ENCODE measurements around the gene ODF4.
"Not testable (repeated sequence)": the region's sequence is repeated elsewhere in the genome, so short reads cannot be mapped to it uniquely, and the experiment has no call there.

ODF4 gene

DNA sequence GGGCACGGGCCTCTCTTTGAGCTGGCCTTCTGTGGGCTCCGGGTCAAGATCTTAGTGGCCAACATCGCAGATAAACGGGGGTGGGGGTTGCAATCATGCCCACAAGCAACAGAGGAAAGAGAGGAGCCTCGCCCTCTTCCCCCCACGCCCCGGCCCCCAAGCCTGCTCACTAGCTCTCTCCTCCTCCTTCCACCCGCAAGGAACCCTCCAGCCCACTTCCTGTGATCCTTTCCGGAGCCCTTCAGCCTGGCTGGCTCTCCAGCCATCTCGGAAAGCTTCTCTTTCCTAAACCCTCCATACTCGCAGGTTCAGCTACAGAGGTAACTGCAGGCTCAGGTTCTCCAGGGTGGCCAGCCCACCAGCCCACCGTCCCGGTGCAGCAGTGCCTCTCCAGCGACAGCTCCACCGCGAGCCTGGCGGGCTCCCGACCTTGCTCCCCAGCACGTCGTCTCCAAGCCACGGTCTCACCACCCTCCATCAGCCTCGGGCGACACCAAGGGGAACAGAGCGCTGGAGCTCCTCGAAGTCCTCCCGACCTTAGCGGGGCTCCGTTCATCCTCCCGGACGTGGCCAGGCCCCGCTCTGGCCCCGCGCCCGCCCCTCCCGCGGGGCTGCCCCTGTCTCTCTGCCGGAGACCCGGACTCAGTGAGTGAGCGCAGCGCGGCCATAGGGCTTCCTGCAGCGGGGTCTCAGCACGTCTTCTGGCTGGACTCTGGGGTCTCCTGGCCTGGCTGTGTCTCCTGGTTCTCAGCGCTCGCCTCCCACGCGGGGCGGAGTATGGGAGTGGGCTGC is 12.9 kb upstream of the ODF4 start:
- DNase-seq: no peak

DNA sequence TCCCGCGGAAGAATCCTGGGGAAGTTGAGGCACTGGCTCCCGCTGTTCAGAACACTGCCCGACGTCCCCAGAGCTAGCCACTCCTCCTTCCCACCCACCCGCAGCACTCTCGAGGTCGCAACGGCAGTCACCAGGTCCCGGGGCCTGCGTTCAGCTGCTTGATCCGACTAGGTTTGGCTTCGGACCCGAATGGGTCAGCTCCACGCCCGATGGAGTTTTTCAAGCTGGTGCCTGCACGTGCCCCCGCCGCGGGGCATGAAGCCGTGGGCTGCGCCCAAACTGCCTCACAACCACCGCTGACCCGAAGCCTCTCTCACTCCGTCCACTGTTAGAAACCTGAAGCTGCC is 12.4 kb upstream of the ODF4 start:
- no peak for DNase-seq

DNA sequence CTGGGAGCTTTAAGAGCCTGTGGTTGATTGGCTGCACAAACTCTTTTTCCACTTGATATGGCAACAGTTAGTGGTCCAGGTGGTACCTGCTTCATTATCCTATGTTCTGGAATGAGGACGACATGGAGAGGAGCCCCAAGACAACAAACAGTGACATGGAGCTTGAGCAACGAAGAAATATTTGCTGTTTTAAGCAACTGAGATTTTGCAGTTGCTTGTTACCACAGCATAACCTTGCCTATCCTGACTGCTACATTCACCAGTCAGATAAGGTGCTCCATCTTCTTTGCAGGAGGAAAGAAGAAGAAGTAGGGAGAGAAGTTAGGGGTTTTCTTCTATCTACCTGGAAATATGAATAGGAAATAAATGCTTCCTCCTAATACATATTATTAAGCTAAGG is 7.5 kb upstream of the ODF4 start:
- DNase-seq: no peak

DNA sequence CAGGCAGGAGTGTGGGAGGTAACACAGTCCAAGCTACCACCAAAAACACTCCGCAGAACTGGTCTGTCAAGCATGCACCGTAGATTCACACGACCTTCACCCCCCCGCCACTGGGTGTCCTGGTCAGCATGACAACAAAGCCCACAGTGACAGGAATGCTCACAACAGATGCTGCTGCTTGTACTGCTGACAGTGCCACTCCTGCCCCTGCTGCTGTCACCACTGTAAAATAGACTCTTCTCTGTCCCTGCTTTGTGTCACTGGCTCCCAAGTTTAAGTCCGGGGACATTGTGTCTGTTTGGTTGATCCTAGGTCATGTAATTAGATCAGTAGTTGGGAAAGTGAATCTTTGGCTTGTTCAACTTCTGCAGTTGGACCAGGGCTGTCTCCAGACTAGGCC is 7.0 kb upstream of the ODF4 start:
- no peak for DNase-seq

DNA sequence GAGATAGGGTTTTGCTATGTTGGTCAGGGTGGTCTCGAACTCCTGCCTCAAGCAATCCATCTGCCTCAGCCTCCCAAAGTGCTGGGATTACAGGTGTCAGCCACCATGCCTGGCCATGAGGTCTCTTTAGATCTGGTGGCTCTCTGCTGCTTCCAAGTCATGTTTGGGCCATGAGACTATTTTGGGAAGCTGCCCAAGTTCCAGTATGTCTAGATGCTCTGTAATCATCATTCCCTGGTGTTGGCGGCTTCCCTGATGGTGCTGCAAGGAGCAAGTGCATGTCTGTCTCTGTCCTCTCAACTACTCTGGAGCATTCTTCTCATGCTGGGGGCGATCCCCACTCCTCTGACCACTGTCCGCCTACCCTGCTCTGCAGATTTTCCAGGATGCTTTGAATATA is 6.4 kb upstream of the ODF4 start:
- no peak for DNase-seq

DNA sequence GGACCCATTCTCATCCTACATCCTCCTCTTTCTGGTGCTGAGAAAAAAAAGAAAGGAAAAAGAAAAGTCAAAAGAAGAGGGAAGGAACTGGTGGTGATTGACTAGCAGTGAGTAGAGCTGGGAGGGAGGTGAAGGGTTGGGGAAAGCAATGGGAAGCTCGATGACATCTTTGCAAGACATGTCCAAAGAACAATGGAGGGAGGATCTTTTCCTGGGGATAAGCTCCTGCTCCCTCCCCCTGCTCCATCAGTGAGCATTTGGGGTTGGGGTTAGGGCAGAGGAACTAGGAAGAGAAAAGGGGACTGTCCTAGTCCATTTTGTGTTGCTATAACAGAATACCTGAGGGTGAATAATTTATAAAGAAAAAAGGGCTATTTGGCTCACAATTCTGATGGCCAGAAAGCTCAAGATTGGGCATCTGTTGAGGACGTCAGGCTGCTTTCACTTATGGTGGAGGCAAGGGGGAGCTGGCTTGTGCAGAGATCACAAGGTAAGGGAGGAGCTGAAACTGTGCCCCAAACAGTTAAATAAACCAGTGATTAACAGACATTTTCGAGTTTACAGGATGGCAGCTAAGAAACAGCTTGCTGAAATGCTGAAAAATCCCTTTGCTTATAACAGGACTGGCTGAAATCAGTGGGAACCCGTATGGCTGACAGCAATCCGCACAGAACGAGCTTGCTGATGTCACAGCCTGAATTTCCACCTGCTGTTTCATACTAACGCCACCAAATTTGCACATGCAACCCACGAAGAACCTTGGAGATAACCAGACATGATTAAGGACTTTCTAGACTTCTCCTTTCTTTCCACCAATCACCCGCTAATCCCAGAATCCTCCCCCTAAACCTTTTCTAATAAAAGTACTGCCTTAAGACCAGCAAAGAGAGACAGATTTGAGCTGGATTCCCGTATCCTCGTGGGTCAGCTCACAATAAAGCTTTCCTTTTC is 1.6 kb upstream of the ODF4 start:
- no peak for DNase-seq

DNA sequence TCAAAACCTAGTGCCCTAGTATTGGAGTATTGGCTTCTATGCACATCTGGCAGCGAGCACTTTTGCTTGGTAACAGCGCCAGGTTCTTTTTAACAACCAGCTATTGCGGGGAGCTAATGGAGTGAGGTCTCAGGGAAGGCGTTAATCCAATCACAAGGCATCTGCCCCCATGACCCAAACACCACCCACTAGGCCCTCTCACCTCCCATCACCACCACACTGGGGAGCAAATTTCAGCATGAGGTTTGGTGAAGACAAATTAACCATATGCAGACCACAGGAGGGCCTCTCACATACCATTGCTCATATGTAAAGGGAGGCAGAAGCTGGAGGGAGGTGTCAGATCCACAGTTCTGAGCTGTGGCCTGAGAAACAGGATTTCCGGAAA is 893 bp upstream of the ODF4 start:
- DNase-seq: no peak

DNA sequence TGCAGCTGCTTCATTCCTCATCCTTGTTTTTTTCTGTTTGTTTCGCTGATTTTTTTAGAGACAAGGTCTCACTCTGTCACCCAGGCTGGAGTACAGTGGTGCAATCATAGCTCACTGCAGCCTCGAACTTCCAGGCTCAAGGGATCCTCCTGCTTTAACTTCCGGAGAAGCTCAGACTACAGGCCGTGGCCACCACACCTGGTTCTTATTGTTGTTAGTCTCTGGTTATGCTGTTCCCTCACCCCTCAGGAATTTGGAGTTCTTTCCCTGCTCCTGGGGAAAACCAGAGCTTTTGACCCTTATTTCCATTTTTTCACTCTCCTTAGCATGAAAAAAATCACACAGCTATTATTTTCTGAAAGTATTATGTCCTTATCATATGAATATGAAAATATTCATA is 1.8 kb downstream of the ODF4 start:
- DNase-seq: no peak

DNA sequence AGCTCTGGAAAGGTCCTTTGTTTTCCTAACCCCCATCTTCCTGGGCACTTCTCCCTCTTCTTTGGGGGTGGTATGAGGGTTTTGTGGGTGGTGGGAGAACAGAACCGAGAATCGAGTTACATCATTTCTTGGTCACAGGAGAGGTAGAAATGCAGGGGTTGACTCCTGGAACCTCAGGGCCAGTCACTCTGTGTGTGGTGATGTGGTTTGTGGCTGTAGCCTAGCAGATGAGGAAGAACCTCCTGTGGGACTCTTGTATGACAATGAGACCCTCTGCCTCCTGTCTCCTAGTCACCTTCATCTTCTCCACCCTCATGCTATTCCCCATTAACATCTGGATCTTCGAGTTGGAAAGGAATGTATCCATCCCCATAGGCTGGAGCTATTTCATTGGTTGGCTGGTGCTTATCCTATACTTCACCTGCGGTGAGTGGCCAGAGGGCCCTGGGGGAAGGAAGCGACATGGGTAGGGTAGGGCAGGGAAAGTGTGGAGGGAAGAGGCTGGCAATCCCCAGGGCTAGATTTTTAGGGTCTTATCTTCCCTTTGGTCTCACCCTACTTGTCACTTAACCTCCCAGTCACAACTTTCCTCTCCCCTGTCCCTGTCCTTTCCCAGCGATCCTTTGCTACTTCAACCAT is 5.5 kb downstream of the ODF4 start:
- DNase-seq: no peak

DNA sequence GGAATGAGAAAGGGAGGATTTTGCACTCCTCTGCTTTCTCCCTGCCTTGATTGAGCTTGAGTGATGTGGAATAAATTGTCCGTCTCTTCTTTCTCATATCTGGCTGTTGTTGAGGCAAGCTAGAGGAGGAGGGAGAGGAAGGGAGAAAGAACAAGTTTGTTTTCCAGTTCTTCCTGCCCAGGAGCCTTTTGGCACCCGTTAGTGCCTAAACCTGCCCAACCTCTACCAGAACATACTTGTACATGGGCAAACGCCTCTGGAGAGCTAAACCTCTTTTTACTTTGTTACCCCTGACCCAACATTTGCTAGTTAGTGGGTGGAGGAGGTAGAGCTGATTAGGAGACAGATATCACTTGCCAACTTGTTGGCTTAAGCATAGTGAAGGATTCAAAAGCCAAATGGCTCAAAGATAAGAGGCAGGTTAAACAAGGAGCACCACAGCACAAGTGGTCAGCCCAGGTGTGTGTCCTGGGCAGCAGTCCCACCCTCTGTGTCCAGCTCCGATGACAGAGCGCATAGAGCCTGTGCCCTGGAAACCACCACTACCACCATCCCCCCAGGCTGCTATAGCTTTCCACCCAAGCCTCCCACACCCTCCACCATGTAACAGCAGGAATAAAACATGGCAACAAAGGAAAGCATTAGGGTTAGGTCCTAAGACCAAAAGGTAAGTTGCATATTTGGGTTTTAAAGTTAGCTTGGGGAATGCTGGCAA is 6.5 kb downstream of the ODF4 start:
- no peak for DNase-seq

DNA sequence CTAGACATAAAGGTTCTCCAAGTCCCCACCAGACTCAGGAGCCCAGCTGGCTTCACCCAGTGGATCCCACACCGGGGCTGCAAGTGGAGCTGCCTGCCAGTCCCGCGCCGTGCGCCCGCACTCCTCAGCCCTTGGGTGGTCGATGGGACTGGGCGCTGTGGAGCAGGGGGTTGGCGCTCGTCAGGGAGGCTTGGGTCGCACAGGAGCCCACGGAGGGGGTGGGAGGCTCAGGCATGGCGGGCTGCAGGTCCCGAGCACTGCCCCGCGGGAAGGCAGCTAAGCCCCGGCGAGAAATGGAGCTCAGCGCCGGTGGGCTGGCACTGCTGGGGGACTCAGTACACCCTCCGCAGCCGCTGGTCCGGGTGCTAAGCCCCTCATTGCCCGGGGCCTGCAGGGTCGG is 7.4 kb downstream of the ODF4 start:
- DNase-seq: not testable (repeated sequence)

DNA sequence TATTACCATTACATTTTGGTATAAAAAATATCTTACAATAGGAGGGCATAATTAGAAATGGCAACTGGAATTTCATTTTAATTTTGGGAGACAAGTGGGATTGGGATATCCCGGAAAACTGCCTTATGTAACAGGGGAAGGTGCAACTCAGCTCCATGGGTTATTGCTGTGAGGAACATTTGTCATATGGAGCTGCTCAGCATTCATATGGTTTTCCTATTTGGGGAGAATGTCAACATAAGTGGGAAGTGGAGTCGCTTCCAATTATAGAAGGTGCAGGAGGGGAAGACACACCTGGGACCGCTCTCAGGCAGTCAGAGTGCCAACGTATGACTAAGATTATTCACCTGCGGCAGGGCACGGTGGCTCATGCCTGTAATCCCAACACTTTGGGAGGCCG is 10.7 kb downstream of the ODF4 start:
- DNase-seq: no peak

DNA sequence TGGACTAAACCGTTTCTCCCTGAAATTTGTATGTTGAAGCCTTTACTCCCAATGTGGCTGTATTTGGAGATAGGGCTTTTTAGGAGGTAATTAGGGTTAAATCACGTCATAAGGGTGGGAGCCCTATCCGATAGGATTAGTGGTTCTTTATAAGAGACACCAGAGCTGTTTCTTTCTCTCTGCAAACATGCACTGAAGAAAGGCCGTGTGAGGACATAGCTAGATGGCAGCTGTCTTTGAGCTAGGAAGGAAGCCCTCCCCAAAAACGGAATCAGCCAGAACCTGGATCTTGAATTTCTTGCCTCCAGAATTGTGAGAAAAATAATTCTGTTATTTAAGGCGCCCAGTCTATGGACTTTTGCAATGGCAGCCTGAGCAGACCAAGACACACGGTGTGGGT is 14.1 kb downstream of the ODF4 start:
- no peak for DNase-seq

DNA sequence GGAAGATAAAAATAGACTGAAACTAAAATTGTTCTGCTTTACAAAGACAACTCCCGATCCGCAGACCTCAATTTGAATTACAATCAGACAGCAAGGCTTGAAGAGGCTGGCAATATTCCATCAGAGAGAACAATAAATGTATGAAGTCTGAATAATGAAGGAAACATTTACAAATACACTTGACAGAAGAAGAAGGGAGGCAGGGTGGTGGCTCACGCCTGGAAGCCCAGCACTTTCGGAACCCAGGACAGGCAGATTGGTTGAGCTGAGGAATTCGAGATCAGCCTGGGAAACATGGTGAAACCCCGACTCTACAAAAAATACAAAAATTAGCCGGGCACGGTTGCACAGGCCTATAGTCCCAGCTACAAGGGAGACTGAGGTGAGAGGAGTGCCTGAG is 14.6 kb downstream of the ODF4 start:
- no peak for DNase-seq

DNA sequence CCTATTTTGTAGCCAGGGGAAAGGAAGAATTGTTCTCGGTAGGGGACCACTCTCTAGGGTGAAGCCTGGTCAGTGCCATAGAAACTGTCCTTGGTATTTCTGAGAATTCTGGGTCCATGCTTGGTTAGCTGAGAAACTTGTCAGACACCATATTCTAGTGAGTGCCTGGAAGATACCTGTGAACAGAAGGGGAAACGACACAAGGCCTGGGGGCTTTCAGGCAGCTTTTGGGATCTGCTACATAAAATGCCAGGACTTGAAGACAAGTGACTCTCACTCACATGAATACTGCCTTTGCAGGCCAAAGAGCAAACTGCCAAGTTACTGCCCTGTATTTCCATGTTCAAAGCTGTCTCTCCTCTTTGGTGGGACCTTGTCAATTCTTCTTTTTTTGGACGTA is 18.3 kb downstream of the ODF4 start:
- DNase-seq: no peak

DNA sequence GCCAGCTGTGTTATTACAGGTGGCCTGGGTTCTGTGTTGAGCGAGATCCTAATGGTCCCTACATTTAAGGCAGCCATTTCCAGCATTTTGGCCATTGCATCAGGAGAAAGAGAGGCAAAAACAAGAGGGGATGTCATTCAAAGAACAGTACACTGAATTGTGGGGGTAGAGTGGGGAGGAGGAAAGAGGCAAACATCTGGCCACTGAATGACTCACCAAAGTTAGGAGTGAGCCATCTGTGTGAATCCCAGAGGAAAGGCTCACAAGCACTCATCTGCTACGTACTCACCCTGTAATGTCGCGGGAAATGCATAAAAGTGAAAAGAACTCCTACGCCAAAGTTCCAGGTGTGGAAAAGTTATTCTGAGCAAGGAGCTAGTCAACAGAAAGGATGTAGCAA is 20.1 kb downstream of the ODF4 start:
- no peak for DNase-seq

DNA sequence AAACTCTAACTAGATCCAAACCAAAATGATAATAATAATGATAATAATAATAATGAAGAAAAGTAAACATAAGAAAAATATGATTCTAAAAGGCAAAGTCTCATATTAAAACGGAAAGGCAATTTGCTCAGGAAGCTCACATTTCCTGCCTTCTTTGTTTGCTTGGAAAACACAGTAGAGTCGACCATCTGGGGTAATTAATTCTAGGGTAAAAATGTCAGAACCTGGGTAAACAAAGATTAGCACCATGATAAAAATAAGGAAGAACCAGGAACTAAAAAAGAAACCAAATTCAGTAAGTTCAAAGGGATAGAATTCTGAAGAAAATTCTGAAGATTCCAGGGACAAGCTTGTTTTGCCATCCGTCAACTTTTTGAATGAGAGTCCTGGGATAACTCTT is 20.6 kb downstream of the ODF4 start:
- no peak for DNase-seq

DNA sequence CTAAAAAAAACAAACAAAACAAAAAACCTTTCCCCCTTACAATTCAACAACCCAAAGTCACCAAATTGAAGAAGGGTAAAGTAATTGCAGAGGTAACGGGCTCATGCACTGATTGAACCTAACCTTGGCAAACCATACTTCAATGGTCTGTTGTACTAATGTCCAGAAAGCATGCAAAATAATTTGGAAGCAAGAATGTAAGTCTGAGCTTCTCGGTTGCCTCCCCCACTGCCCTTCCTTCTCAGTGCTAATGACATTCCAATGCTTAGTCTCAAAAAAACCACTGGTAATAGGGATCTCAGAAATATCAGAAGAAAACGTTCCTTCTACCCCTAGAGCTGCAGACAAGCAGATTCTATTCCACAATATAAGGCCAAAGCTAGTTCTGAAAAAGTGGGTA is 21.1 kb downstream of the ODF4 start:
- no peak for DNase-seq

DNA sequence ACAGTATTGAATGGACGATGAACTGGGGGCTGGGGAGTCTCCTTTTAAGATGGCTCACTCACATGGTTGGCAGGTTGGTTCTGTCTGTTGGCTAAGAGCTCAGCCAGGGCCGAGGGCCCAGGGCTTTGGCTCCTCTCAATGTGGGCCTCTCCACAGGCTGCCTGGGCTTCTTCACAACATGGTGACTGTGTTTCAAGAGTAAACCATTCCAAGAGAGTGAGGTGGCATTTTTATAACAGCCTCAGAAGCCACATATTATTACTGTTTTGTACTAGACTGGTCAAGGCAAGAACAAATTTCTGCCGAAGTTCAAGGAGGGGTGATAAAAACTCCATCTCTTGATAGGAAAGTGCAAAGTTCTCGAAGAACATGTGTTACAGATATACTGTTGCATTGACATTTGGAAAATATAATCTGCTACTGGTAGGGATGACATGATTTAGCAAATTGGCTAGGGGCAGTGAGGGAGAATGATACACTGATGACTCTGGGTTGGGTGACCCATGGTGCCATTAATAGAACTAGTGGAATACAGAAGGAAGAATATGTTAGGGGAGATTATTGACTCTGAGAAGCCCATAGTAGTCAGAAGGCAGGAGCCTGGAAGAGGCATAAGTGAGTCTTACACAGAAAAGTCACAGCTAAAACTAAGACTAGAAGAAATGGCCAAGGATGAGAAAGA is 23.2 kb downstream of the ODF4 start:
- DNase-seq: no peak

DNA sequence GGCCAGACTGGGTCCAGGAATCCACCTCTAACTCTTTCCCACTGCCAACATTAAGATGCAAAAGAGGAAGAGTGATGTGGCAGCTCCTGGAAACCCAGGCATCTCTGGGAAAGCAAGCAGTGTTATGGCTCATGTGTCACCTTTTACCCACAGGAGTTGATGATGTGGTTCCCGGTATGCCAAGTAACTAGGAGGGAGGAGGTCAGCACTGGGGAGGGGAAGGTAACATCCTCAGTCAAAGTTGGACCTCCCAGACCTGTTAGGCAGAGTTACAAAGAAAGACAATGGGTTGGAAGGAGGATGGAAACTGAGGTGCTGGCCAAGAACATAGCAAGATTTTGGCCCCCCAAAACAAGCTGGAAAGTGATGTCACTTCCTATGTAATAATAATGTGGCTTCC is 25.5 kb downstream of the ODF4 start:
- DNase-seq: no peak

DNA sequence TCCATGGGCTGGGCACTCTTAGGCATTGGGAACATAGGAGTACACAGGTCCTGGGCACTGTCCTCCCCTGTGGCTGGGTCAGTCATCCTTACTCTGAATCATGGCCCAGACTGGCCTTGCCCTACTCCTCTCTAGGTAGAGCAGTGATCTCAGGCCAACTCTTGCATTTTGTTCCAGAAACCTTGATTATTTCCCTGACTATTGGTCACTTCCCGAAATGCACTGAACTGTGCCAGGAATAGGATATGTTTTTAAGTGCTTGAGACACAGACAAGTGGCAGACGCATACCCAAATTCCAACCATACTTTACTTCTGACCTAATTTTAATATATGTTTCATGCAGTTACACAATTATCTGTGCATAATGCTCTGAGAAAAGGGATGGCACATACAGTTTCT is 26.6 kb downstream of the ODF4 start:
- DNase-seq: no peak

DNA sequence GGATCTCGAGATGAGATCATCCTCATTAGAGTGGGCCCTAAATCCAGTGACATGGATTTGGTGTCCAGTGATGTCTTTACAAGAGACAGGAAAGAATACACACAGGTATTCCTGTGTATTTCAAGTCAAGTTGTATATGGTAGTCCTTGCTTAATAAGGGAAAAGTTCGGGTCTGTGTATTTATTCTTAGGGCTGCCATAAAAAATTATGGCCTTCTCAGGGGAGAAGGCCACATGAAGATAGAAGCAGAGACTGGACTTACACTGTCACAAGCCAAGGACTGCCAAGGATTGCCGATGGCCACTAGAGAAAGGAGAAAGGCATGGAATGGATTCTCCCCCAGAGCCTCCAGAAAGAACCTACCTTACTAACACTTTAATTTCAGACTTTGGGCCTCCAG is 28.6 kb downstream of the ODF4 start:
- no peak for DNase-seq

DNA sequence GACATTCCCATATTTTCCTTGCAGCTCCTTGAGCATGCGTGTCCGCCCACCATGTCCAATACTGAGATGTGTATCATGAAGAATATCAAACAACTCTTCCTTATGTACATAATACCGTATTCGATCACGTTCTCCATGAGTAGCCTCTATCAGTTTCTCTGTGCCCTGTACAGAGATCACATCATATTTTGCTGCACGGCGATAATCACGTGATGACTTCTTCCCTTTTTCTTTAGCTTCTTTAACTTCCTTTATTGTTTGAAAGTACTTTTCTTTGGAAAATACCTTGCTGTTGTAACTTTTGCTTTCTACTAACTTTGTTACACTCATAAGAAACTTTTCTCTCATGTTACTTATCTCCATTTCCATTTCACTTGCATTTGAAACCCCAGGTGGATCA is 30.3 kb downstream of the ODF4 start:
- DNase-seq: no peak
